GM21717 (cell line): Measurements from ENCODE around the gene LZIC.
"Not testable (repeated sequence)": the region's sequence is repeated elsewhere in the genome, so short reads cannot be mapped to it uniquely, and the experiment has no call there.

Experiments
- ATAC-seq: cut with Tn5 transposase; IDR thresholded peaks from one replicate; pipeline ENCODE4 v1.9.1; 2021; ENCODE audit warnings: mild to moderate bottlenecking, moderate library complexity; ENCODE audit not compliant: unreplicated experiment

LZIC gene

GRCh38 chr1:9942939-9943788 lies at the start of gene LZIC, which contains the start of gene NMNAT1:
Gene LZIC (minus strand): TSS chr1:9943391. CDS start chr1:9936619, 6,772 bp downstream.
Gene NMNAT1 (plus strand): TSS chr1:9943475. CDS start chr1:9972074, 28,599 bp downstream.
- peak; percentile 86 for ATAC-seq

DNA sequence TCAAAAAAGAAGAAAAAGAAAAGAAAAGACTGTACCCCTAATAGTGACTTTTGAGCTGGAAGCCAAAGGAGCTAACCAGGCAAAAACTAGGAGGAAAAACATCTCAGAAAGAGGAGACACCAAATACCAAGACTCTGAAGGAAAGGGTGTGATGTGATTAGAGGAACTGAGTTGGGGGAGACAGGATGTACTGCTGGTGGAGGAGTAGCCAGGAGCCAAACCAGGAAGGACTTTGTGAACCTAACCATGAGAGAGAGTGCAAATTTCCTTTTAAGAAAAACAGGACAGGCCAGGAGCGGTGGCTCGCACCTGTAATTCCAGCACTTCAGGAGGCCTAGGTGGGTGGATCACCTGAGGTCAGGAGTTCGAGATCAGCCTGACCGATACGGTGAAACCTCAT lies 49.7 kb upstream of the LZIC start:
- ATAC-seq: no peak

- ATAC-seq: no peak
Measured at GRCh38 chr1:9990944-9991343, 47.8 kb upstream of the LZIC start.

- no peak for ATAC-seq
Measured at GRCh38 chr1:9989773-9990172, 46.6 kb upstream of the LZIC start.

- ATAC-seq: no peak
Measured at GRCh38 chr1:9985001-9985400, 41.8 kb upstream of the LZIC start.

DNA sequence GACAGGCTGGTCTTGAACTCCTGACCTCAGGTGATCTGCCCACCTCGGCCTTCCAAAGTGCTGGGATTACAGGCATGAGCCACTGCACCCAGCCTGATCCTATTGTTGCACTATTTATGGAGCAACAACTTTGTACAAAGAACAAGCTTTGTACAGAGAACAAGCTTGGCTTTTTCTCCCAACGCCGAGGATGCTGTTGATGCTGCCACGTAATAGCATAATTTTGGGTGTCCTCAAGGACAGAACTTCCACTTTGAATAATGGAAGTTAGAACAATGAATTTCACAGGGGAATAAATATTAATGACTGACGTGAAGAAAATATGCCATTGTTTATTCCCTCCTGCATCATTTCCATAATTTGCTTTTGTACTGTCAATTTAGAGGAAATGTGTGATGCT lies 41.1 kb upstream of the LZIC start:
- ATAC-seq: no peak

GRCh38 chr1:9960706-9961562 lies 17.7 kb upstream of the LZIC start:
- no peak for ATAC-seq

- no peak for ATAC-seq
Measured at GRCh38 chr1:9960011-9960410, 16.8 kb upstream of the LZIC start.

- no peak for ATAC-seq
Measured at GRCh38 chr1:9957726-9958125, 14.5 kb upstream of the LZIC start.

GRCh38 chr1:9946315-9946714 lies 3.1 kb upstream of the LZIC start:
- ATAC-seq: no peak

DNA sequence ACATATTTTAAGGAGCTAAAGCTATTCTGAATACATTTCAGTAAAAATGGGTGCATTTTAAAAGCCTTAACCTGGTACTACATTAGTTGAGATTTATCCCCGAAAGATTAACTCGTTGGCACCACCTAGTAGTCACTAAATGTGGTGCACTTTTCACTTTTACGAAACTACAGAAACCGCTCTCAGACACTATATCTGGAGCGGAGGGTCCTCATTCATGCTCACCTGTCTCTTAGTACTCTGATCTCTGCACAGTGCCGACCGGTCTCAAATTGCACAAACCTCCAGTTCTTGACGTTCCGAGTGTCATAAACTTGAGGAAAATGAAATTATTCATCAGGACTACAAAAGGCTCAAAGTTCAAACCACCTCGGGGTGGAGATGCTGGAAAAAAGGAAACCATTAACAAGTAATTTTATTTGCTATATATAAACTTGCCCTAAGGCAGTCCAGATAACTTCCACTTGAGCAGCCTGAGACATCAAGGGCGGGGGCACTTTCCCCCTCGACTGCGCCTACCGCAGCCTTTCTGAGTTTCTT lies 722 bp downstream of the LZIC start:
- no peak for ATAC-seq

GRCh38 chr1:9929431-9930385 lies 13.5 kb downstream of the LZIC start:
- no peak for ATAC-seq

DNA sequence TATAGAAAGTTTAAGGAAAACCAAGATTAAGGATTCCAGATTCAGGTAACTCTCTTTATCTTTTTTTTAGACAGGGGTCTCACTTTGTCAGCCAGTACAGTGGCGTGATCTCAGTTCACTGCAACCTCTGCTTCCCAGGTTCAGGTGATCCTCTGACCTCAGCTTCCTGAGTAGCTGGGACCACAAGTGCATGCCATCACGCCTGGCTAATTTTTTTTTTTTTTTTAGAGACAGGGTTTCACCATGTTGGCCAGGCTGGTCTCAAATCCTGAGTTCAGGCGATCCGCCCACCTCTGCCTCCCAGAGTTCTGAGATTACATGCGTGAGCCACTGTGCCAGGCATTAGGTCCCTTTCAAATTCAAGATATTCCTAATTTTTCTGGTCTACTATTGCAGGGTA lies 15.9 kb downstream of the LZIC start:
- no peak for ATAC-seq

GRCh38 chr1:9922342-9922741 lies 20.8 kb downstream of the LZIC start:
- ATAC-seq: no peak

- no peak for ATAC-seq
Measured at GRCh38 chr1:9920606-9921005, 22.6 kb downstream of the LZIC start.

DNA sequence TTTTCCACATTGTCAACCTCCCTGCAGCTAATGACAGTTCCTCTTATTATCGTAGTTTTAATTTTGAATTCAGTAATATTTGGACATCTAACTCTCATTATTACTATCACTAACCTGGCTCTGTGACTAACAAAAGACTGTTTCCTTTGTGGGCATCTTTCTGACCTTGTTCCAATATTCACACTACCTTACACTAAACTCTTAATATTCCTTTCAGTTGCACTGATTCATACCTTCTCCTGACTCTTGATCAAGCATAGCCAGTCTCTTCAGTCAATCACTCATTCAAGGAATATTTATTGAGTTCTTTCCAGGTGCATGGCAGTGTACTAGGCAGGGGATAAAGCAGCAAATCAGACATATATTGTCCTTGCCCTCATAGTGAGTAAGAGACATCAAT lies 25.3 kb downstream of the LZIC start:
- no peak for ATAC-seq

DNA sequence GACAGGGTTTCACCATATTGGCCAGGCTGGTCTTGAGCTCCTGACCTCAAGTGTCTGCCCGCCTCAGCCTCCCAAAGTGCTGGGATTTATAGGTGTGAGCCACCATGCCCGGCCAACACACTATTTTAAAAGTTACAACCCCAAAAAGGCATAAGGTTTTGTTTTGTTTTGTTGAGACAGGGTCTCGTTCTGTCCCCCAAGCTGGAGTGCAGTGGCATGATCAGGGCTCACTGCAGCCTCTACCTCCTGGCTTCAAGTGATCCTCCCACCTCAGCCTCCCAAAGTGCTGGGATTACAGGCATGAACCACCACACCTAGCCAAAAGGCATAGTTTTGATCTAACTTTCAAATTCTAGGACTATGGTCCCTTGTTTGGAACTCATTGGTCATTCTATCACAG lies 25.7 kb downstream of the LZIC start:
- not testable (repeated sequence) for ATAC-seq

GRCh38 chr1:9916452-9916851 lies 26.7 kb downstream of the LZIC start:
- ATAC-seq: no peak

GRCh38 chr1:9914610-9914937 lies 28.6 kb downstream of the LZIC start:
- ATAC-seq: no peak

DNA sequence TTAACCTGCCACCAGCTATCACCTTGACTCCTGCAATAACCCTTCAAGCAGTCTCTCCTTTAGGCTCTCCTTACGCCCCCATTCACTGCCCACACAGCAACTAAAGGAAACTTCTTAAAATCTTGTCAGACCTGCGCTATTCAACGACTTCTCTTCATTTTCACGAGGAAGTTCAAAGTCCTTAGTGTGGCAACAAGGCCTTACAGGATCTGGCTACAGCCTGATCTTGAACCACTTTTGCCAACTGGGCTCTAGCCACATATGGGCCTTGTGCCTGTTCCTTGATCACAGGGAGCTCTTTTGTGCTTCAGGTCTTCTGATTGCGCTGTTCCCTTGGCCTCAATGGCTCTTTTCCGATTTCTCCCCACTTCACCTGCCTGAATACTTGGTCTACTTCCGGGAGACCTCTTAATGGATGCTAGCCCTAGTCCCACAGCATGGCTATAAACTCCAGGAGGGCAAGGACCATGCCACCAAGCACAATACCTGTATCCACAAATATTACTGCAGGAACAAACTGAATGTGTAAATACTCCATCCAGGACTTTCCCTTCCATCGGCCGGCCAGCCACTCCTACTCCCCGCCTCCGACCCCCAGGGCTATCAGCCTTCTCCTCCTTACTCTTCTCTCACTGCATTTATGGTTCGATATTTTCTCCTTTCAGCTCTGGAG lies 30.8 kb downstream of the LZIC start:
- ATAC-seq: no peak
